Left hindlimb (tissue), 1 donor: ENCODE results near the gene S100A6.
"Not testable (repeated sequence)": the region's sequence is repeated elsewhere in the genome, so short reads cannot be mapped to it uniquely, and the experiment has no call there.

ENCODE experiments used
- DNase-seq: peaks from one replicate; pipeline ENCODE4 v3.0.0-alpha.2; 2018

The S100A6 gene

GRCh38 chr1:153535242-153536011, at the start of gene S100A6:
Gene S100A6 (minus strand): TSS chr1:153535991. CDS start chr1:153535339, 652 bp downstream.
- DNase-seq: no peak

GRCh38 chr1:153585006-153585405, 49.2 kb upstream of the S100A6 start:
- no peak for DNase-seq

DNA sequence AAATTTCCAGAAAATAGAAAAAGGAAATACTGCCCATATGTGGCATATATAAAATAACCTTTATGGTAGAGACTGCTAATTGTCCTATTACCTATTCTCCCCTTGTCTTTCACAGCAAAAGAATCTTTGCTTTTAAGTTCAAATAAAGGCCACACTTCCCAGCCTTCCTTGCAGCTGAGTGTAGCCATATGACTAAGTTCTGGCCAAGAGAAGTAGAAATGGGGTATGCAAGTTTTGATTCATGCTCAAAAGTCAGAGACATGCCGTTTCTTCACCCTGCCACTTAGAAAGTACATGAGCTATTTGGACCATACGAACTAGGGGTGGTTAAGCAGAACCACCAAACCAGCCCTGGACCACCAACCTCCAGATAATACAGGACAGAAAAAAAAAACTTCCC, 48.2 kb upstream of the S100A6 start:
- DNase-seq: no peak

- DNase-seq: not testable (repeated sequence)
Observed at GRCh38 chr1:153583514-153583913, 47.7 kb upstream of the S100A6 start.

- not testable (repeated sequence) for DNase-seq
Observed at GRCh38 chr1:153582836-153583235, 47.0 kb upstream of the S100A6 start.

DNA sequence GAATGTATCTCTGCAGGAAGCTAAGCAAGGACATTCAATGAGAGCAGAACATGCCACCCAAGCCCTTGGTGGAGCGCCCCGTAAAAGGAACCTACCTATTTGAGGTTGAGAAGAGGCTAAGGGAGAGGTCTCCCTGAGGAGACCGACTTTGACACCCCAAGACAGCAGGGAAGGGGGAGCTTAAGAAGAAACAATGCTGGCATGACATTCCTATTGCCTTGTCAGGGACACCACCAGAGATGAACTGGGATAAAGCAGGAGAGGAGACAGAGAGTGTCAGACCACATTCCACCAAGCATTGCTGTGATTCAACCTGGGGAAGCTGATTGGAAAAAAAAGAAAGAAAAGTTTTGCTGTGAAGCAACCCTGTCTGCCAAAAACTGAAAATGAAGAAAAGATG, 43.1 kb upstream of the S100A6 start:
- no peak for DNase-seq

DNA sequence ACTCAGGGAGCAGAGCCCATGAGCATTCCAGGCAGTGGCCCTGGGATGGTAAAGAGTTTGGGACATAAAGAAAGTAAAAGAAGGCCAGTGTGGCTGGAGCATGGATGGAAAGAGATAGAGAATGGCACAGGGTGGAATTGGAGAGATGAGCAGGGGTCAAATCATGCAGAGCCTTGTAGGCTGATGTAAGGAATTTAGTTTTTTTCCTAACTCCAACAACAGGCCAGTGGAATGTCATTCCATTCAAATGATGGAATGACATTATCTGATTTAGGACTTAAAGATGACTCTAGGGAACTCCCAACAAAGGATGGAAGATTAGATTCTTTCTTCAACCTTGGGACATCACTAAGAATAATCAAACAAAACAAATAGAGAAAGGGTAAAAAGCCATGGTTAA, 42.7 kb upstream of the S100A6 start:
- DNase-seq: no peak

- no peak for DNase-seq
Observed at GRCh38 chr1:153577624-153578051, 41.8 kb upstream of the S100A6 start.

DNA sequence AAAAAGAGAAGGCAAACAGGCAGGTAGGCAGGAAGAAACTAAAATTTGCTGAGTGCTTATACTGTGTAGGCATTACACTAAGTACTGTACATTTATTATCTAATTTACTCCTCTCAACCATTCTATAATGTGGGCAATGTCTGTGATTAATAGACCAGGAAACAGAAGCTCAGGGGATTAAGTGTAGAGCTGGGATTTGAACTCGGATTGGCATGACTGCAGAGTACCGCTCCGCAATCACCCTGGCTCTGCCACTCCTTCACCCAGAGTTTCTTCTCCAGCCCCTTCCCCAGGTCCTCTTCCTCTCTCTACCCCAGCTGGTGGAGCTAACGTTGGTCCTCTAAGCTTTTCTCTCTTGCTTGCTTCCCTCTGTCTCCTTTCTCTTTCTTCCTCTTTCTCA, 41.3 kb upstream of the S100A6 start:
- DNase-seq: no peak

- not testable (repeated sequence) for DNase-seq
Observed at GRCh38 chr1:153575497-153575896, 39.7 kb upstream of the S100A6 start.

DNA sequence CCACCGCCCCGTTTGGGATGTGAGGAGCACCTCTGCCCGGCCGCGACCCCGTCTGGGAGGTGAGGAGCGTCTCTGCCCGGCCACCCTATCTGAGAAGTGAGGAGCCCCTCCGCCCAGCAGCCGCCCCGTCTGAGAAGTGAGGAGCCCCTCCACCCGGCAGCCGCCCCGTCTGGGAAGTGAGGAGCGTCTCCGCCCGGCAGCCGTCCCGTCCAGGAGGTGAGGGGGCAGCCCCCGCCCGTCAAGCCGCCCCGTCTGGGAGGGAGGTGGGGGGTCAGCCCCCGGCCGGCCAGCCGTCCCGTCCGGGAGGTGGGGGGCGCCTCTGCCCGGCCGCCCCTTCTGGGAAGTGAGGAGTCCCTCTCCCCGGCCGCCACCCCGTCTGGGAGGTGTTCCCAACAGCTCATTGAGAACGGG, 39.3 kb upstream of the S100A6 start:
- not testable (repeated sequence) for DNase-seq

- no peak for DNase-seq
Observed at GRCh38 chr1:153573351-153573750, 37.6 kb upstream of the S100A6 start.

DNA sequence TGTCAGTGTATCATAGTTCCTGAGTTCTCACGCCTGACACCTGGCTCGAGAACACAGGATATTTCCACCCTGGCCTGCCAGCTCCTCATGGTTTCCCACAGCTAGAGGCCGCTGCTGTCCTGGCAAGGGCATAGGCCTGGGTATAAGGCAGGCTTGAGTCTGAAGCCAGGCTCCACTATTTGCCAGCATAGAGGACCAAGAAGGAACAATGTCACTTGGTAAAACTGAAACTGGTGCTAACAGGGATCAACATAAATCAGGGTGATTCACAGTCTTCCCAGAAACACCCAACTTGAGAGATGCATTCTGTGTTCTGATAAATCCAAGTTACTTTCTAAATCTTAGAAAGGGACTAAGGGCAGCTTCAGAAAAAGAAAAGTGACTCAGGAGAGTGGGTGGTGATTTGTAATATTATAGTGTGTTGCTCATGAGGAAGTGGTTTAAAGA, 36.8 kb upstream of the S100A6 start:
- DNase-seq: peak; percentile 74

DNA sequence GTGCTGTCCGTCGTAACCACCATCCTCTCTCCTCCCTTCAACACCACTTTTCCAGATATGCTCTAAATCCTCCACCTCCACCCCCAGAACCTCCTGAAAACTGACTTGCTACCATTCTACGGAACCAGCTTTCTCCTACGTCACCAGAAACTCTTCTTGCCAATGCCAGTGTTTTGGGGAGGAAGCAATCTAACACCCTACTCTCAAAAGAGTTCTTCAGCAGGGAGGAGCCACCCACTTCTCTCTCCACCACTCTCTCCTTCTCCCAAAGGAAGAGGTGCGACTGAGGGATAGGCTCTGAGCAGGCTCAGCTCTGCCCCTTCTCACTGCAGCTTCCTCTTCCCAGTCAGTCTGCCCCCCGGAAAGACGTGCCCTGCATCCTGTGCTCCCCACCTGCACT, 35.9 kb upstream of the S100A6 start:
- no peak for DNase-seq

GRCh38 chr1:153570874-153571273, 35.1 kb upstream of the S100A6 start:
- no peak for DNase-seq

- no peak for DNase-seq
Observed at GRCh38 chr1:153569465-153569864, 33.7 kb upstream of the S100A6 start.

GRCh38 chr1:153568367-153569099, 32.7 kb upstream of the S100A6 start:
- peak; percentile 90 for DNase-seq

GRCh38 chr1:153567621-153568366, 32.0 kb upstream of the S100A6 start:
- no peak for DNase-seq

- DNase-seq: peak; percentile 94
Observed at GRCh38 chr1:153566414-153567371, 30.9 kb upstream of the S100A6 start.

GRCh38 chr1:153565529-153566374, 30.0 kb upstream of the S100A6 start, which contains the start of gene S100A2:
Gene S100A2 (minus strand): TSS chr1:153565844. CDS start chr1:153563877, 1,967 bp downstream.
- DNase-seq: no peak

DNA sequence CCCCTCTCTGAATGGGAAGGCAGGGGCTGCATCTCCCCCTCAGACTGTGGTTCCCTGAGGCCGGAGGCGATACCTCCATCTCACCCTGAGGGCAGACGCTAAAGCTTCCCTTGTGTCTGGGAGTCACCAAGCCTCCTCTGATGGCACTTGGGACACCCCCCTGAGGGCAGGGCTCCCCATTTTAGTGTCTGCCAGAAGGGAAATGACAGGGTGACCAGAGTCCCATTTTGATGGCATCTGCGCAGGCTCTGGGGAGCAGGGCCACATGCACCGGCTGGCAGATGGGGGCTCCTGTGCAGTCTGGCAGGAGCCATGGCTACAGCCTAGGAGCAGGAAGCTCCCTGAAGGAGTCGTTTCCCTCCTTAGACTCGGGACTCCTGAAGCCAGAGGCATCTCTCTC, 28.2 kb upstream of the S100A6 start:
- no peak for DNase-seq
